Measurements from ENCODE around the gene SLC45A2. TPM values are rescaled to one million over a fixed set of nuclear protein-coding genes. Genes with fewer than 3 reads are reported as not detected.
A peak's percentile ranks its signal among the peaks of the same experiment; 100 is the strongest.

Gene SLC45A2
- total RNA-seq, 1 donor from 2014 or later = not detected

DNA sequence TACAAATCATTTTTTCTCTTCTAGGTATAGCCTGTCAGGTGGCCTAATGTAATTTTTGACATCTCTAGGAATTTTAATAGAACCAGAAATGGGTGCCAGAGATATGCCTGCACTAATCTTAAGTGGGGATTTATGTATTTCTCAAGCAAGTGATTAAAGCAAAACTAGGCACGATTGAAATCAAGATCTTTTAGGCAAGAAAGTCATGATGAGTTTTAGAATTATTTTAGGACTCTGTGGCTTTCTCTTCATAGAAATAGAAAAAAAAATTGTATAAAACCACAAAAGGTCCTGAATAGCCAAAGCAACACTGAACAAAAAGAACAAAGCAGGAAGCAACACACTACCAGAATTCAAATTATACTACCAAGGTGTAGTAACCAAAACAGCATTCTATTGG is 24.3 kb upstream of the SLC45A2 start:
- intact Hi-C loops (cut with DNase I) = no loop called here
- no peak for ATAC-seq

DNA sequence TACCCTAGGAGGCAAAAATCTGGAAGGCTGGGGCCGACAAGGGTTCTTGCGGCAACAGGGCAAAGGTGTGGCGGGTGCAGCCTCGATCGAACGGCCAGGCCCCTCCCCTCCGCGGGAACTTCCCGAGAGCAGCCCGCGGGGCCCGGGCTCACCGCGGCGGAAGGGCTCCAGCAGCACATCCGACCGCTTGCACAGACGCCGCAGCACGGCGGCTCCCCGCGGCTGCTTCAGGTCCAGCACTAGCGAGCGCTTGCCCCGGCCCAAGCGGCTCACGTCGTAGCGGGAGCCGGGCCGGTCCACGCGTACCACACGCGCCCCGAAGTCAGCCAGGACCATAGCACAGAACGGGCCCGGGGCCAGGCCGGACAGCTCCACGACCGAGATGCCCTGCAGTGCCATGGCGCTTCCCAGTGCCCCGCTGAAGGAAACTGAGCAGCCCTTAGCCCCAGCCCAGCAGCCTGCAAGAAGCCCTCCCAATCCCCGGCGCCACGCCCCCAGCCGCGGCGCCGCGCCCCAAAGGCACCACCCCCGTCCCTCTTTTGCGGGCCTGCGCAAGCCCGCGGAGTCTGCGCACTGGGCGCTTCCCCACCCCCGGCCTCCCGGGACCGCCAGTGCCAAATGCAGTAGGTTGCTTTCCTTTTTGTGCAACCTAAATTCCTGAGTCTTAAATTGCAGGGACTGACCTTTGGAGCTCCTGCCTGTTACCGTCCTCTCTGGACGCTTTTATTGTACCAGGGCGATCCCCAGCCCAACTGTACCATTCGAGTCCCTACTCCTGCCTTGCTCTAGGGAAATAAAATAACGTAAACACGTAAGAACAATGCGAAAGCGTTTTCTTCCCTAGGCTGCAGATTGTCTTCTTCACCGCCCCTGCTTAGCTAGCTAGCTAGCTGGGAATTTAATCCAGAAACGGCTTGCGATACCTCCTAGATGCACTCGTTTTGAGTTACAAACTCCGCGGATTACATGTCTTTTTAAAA is 23.4 kb upstream of the SLC45A2 start, which contains the start of gene AMACR:
Gene AMACR (minus strand): TSS at position 430 of the 980 bp plus-strand sequence. CDS start 31 bp downstream, at position 399.
- DNase-seq (ENCODE audit: low spot score) (peak; percentile 95), ATAC-seq (peak; percentile 97)
- intact Hi-C loops (cut with DNase I) = no loop called here

More for the DNA sequence above, 24.3 kb upstream of the SLC45A2 start:
- no peak for DNase-seq (ENCODE audit: low spot score)

DNA sequence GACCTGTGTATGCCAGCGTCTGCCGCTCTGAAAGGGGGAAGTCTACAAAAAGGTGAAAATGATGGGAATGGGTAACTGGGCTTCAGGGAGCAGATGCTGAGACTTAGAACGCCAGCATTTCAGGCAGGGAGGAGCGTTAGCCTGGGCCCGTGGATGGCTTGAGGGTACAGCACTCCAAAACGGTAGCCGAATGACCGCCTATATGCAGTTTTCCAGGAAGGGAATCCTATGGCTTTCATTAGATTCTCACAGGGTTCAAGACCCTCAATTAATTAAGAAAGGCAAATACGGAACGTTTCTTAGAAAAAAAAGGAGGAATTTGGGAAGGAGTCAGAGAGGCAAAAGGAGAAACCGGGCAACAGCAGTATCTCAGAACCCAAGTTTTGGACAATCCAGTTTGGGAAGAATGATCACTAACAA is 22.7 kb upstream of the SLC45A2 start:
- peak; percentile 33 for ATAC-seq

DNA sequence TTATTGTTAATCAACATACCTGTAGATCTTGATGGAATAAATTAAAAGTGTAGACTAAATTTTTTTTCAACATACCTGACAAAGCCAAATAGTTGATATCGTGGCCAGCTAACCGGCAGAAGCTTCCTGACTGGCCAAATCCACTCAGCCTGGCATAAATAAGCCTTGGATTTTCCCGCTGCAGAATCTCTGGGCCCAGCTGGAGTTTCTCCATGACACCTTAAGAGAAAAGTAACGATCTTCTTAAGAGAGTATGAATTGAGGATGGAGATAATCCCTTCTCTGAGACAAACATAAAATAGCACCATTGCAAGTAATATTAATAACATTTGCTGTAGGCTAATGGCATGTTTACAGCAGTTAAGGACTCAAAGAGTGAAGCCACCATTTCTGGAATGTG is 21.2 kb upstream of the SLC45A2 start:
- ATAC-seq (no peak), DNase-seq (ENCODE audit: low spot score) (no peak)
- intact Hi-C loops (cut with DNase I) = no loop called here

More for the DNA sequence above, 22.7 kb upstream of the SLC45A2 start:
- intact Hi-C loops (cut with DNase I) = no loop called here
- peak; percentile 58 for DNase-seq (ENCODE audit: low spot score)

DNA sequence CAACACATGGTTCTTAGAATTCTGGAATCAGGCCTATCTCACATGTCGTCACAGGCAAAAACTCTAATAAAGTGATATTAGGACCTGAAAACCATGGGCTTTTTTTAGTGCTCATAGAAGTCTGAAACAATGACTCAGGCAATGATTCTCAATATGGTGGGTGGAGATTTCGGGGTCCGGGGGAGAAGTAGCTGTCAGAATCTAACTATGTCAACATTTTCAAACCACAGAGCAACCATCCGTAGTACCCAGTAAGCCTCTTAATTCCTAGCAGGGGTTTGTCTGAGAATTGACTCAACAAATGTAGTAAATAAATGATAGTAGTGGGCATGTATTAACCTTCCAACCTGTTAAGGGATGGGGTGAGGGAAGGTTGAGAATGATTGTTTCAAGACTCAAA is 20.7 kb upstream of the SLC45A2 start:
- no peak for ATAC-seq
- DNase-seq (ENCODE audit: low spot score) = no peak
- intact Hi-C loops (cut with DNase I) = no loop called here

GRCh38 chr5:34003941-34004340 is 19.4 kb upstream of the SLC45A2 start:
- DNase-seq (ENCODE audit: low spot score) = no peak
- no peak for ATAC-seq
- intact Hi-C loops (cut with DNase I) = no loop called here

DNA sequence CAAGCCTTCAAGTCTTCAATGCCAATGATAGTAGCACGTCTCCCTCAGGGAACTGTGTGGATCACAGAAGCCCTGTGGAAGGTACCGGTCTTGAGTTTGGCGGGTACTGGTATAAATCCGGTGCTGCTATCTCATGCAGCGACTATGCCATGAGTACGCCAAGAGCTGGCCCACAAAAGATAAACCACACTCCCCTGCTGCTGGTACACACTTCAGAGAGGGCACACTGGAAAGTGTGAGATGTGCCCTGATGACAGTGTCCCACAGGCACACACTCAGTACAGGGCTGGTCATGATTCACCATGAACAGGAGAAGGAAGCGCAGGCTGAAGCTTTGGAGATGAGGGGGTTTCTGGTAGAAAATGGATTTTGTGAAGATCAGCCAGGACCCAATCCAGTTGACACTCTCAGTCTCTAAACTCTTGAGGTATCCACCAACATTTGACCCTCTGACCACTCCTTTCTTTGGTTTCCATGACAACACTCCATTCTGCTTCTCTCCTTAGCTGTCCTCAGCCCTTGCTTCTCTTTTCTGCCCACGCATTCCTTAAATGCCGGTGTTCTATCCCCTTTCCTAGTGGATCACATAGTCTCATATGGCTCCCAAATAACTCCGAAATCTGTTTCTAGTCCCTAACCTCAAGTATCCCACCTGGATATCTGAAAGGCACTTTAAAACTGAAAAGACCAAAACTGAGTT is 18.3 kb upstream of the SLC45A2 start:
- no peak for ATAC-seq
- intact Hi-C loops (cut with DNase I) = no loop called here

DNA sequence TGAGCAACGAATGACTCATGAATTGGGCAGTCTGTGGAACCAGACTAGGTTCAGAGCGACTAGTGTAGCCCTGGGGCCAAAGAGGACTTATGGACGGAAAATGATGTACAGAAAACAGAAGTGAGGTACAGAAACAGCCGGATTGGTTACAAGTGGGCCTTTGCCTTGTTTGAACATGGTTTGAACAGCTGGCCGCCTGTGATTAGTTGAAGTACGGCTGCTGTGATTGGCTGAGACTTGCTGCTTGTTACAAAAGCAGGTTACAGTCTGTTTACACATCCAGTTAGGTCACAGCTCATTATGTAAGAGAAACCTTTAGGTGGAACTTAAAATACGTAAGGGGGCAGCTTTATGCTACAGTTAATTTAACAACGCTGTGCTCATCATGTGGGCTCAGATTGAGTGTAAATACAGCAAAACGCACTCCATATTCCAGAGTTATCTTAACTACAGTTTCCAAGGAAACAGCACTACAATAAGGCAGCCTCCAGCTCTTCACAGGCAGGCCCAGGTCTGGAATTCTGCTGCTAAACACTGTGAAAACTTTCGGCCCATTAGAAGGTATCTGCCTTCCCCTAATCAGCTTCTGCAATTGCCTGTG is 16.8 kb upstream of the SLC45A2 start:
- DNase-seq (ENCODE audit: low spot score) (no peak), ATAC-seq (no peak)
- intact Hi-C loops (cut with DNase I) = no loop called here

More for the DNA sequence above, 18.3 kb upstream of the SLC45A2 start:
- DNase-seq (ENCODE audit: low spot score) = no peak

GRCh38 chr5:33999978-34000377 is 15.5 kb upstream of the SLC45A2 start:
- no peak for ATAC-seq
- intact Hi-C loops (cut with DNase I) = no loop called here
- no peak for DNase-seq (ENCODE audit: low spot score)

DNA sequence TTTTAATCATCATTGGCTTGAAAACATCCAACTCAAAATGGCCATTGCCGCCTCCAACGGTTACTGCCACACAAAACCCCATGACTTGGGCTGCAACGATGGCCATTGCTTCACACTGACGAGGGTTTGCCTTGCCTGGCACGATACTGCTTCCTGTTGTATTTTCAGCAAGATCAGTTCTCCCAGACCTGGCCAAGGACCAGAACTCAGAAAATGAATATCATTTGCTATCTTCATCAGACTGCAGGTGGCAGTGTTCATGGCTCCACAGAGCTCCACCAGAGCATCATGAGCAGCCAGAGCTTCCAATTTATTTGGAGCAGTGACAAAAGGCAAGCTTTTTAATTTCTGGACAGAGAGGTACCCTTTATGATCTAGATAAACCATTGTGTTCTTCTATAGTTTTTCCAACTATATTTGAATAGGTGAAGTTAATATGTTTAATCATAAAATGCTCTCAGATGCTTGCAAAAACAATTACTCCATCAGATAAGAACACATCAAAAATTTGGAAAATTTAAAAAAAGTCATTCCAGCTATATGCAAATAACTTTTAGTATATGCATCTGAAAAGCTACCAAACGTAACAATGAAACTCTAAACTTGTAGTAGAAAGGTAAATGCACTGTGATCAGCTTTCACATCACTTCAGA is 13.0 kb upstream of the SLC45A2 start:
- DNase-seq (ENCODE audit: low spot score) = peak; percentile 68
- intact Hi-C loops (cut with DNase I) = no loop called here
- ATAC-seq = peak; percentile 90

- intact Hi-C loops (cut with DNase I) = no loop called here
- no peak for DNase-seq (ENCODE audit: low spot score)
- peak; percentile 41 for ATAC-seq
Observed at GRCh38 chr5:33995865-33996264, 11.4 kb upstream of the SLC45A2 start.

DNA sequence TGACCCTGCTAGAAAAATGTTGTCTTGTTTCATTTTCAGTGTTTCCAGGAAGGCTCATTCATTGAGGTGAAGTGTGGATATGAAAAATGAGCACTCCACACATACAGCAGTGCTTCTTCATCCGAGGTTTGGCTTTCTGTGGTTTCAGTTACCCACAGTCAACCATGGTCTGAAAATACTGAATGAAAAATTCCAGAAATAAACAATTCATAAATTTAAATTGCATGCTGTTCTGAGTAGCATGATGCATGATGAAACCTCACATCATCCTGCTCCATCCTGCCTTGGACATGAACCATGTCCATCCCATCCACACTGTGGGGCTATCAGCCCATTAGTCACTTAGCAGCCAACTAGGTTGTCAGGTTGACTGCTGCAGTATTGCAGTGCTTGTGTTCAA is 10.4 kb upstream of the SLC45A2 start:
- intact Hi-C loops (cut with DNase I) = no loop called here
- DNase-seq (ENCODE audit: low spot score) (no peak), ATAC-seq (peak; percentile 47)

GRCh38 chr5:33992864-33993263 is 8.4 kb upstream of the SLC45A2 start:
- ATAC-seq (no peak), DNase-seq (ENCODE audit: low spot score) (no peak)
- intact Hi-C loops (cut with DNase I) = no loop called here

- DNase-seq (ENCODE audit: low spot score) = no peak
- ATAC-seq = no peak
- intact Hi-C loops (cut with DNase I) = no loop called here
Observed at GRCh38 chr5:33985447-33985846, 954 bp upstream of the SLC45A2 start.

- ATAC-seq = no peak
- DNase-seq (ENCODE audit: low spot score) = no peak
- intact Hi-C loops (cut with DNase I) = no loop called here
Observed at GRCh38 chr5:33984178-33984577, 315 bp downstream of the SLC45A2 start.

DNA sequence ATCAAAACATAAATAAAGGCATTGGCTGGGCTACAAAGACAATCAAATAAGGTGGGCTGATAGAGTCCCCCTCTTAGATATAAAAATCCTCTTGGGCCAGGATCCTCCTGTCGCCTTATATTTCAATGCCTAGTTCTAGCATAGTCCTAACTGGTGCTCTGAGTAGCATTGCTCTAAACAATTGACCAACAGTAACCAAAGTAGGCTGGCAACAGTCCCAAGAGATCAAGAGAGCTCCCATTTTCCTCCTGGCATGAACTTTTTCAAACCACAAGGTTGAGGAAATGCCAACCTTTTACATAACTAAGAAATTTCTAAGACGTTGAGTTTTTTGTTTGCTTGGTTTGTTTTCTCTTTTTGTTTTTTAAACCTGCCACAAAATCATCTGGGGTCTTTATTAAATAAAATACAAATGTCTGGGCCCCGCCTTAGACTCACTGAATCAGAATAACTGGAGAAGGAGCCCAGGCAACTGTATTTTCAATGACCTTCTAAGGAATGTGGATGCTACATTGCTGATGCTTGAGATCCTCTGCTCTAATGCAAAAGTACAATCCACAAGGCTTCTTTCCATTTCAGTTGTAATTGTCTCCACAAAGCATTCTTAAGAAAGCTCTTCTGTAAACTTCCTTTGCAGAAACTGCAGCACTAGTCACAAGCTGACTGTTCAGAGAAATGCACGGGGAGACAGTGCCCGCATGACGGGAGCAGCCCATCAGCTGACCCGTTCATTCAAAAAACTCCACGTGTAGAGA is 2.9 kb downstream of the SLC45A2 start:
- intact Hi-C loops (cut with DNase I) = no loop called here
- ATAC-seq = no peak
- DNase-seq (ENCODE audit: low spot score) = no peak

GRCh38 chr5:33980030-33980429 is 4.5 kb downstream of the SLC45A2 start:
- intact Hi-C loops (cut with DNase I) = no loop called here
- DNase-seq (ENCODE audit: low spot score) = no peak
- ATAC-seq = no peak

DNA sequence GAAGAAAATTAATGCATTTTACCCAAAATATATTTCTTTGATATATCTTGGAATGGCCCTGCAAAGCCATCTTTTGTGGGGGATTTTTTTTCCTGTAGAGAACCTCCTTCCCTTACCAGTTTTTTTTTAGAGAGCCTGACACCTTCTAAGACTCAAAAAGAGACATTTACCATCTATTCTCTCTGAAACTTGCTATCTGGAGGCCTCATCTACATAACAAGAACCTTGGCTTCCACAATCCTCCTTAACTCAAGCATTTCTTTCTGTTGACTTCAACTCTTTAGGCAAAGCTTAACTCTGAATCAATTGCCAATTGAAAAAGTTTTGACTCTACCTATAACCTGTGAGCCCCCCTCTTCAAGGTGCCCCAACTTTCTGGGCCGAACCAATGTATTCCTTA is 6.2 kb downstream of the SLC45A2 start:
- ATAC-seq = no peak
- DNase-seq (ENCODE audit: low spot score) = no peak
- intact Hi-C loops (cut with DNase I) = no loop called here

All from sciatic nerve (tissue), 2 donors.